Esophagus squamous epithelium (tissue), 4 donors: ENCODE measurements around the gene LRRC2.

Experiments
- CTCF ChIP-seq, 6 experiments: fragments of 450-650 bp in 4 of 6; fragments of 200-600 bp in 2 of 6; sonication (generic) in 2 of 6; IDR thresholded peaks; one replicate each; pipeline ENCODE4 v1.5.1; 2016 to 2019; ENCODE audit warnings: antibody characterized with exemption in 6 of 6, mild to moderate bottlenecking in 4 of 6, moderate library complexity in 4 of 6
- POLR2A ChIP-seq, 4 donors: fragments of 450-650 bp; IDR thresholded peaks; one replicate each; pipeline ENCODE4 v1.6.1; 2017; ENCODE audit warnings: antibody characterized with exemption in 4 of 4, mild to moderate bottlenecking in 4 of 4, moderate library complexity in 3 of 4

GRCh38 chr3:46490338-46491084, 75.6 kb downstream of the LRRC2 start:
- TF ChIP-seq CTCF (IDR thresholded peaks at IDR 0.05) (no peak), POLR2A (IDR thresholded peaks at IDR 0.05) (no peak)
